ENCODE data around the gene PALM. TPM values are rescaled to one million over a fixed set of nuclear protein-coding genes. Genes with fewer than 3 reads are reported as not detected.
A peak's percentile ranks its signal among the peaks of the same experiment; 100 is the strongest.

The PALM gene
- total RNA-seq, 1 donor, result 5.7 TPM

DNA sequence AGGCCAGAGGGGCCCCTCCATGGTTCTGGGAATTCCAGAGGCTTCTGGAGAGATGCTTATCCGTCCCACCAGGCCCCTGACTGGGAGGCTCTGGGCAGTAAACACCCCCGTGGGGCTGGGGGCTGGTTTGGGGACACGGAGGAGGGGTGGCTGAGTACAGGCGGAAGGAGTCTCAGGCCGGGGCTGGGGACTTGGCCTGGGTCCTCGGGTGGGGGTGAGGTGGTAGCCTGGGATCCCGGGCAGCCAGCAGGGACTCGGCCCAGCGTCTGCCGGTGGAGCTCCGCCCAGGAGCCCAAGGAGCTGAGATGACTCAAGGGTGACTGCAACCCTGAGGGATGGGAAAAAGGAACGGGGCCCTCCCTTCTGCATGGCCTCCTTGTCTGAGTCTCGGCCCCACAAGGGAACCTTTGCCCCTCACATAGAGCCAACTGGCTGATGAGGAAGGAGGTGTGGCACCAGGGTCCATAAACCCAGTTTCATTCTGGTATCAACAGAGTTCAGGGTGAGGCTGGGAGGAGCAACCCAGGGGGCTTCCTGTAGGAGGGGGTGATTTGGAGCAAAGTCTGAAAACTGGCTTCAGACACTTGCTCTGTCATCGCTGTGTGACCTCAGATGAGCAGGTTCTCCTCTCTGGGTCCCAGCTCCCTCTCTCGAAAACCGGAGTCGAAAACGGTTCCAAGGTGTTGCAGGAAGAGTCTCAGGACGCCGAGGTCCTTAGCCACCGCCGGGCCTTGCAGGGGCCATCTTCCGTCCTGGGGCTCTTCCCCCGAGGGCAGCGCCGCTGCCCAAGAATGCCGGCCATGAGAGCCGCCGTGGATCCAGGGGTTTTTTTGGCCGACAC lies 43.0 kb downstream of the PALM start:
- TF ChIP-seq, protein P1, sequence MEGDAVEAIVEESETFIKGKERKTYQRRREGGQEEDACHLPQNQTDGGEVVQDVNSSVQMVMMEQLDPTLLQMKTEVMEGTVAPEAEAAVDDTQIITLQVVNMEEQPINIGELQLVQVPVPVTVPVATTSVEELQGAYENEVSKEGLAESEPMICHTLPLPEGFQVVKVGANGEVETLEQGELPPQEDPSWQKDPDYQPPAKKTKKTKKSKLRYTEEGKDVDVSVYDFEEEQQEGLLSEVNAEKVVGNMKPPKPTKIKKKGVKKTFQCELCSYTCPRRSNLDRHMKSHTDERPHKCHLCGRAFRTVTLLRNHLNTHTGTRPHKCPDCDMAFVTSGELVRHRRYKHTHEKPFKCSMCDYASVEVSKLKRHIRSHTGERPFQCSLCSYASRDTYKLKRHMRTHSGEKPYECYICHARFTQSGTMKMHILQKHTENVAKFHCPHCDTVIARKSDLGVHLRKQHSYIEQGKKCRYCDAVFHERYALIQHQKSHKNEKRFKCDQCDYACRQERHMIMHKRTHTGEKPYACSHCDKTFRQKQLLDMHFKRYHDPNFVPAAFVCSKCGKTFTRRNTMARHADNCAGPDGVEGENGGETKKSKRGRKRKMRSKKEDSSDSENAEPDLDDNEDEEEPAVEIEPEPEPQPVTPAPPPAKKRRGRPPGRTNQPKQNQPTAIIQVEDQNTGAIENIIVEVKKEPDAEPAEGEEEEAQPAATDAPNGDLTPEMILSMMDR (IDR thresholded peaks at IDR 0.05; ENCODE audit: insufficient read depth, low read length), result no peak
- no peak overlapping the region for H3K4me3 ChIP-seq (ENCODE audit: low read depth, low read length)
- DNase-seq (ENCODE audit: low read depth), result peak; percentile 81

DNA sequence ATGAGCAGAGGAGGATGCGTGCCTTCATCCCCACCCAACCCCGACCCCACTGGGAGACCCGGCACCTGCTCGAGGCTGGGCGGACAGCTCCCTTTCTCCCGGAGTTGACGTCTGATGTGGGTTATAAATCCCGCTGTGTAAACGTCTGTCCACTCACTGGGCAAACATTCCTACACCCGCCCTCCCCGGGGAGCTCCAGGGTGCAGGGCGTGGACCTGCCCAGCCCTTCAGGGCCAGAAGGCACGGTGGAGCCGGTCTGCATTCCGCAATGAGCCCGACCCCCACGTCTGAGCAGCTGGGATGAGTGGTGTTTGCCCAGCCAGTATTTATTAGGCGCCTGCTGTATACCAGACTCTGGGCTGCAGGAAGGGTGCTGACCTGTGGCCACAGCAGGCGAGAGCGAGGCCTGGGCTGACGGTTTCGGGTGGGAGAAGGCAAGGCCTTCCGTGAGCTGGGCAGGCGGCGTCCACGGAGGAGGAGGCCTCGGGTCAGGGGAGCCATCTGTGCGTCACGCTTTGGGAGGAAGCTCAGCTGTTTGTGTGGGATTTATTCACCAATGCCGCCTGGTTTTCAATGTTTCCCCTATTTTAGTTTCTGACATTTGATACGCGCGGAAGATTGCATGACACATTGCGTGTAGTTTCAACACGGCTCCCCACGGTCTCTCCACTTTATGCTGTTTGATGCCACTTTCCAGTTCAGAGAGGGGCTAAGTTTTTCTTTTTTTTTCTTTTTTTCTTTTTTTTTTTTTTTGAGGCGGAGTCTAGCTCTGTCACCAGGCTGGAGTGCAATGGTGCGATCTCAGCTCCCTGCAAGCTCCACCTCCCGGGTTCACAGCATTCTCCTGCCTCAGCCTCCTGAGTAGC lies 44.1 kb downstream of the PALM start:
- no peak overlapping the region for H3K4me3 ChIP-seq (ENCODE audit: low read depth, low read length)
- TF ChIP-seq, protein P1 (IDR thresholded peaks at IDR 0.05; ENCODE audit: insufficient read depth, low read length), result no peak
- peak; percentile 83 for DNase-seq (ENCODE audit: low read depth)

DNA sequence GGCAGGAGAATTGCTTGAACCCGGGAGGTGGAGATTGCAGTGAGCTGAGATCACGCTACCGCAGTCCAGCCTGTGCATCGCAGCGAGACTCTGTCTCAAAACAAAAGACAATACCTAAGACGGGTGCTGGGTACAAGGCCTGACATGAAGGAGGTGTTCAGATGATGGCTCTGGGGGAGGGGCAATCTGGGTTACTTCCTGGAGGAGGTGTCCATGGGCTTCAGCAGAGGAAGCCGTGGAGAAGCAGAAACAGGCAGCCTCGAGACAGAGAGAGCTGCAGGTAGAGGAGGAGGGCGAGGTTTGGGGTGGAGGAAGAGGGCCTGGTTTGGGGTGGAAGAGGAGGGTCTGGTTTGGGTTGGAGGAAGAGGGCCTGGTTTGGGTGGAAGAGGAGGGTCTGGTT lies 45.8 kb downstream of the PALM start:
- TF ChIP-seq, protein P1 (IDR thresholded peaks at IDR 0.05; ENCODE audit: insufficient read depth, low read length), result no peak
- H3K4me3 ChIP-seq (ENCODE audit: low read depth, low read length), result no peak overlapping the region
- DNase-seq (ENCODE audit: low read depth), result no peak

DNA sequence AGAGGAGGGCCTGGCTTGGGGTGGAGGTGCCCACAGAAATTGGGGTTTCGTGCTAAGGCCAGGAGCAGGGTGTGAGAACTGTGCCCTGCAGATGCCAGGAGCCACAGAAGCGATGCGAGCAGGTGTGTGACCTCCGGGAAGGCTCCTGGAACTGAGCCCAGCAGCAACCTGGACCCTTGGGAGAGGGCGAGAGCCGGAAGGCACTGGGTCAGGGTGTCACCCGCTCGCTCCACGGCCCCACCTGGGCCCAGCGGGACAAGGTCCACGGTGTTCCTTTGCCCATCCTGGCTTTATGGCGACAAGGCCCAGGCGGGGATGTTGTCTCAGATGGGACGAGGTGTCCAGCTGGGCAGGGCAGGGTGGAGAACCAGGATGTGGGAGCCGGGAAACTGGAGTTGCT lies 46.3 kb downstream of the PALM start:
- no peak overlapping the region for H3K4me3 ChIP-seq (ENCODE audit: low read depth, low read length)
- no peak for DNase-seq (ENCODE audit: low read depth)
- TF ChIP-seq, protein P1 (IDR thresholded peaks at IDR 0.05; ENCODE audit: insufficient read depth, low read length), result no peak

DNA sequence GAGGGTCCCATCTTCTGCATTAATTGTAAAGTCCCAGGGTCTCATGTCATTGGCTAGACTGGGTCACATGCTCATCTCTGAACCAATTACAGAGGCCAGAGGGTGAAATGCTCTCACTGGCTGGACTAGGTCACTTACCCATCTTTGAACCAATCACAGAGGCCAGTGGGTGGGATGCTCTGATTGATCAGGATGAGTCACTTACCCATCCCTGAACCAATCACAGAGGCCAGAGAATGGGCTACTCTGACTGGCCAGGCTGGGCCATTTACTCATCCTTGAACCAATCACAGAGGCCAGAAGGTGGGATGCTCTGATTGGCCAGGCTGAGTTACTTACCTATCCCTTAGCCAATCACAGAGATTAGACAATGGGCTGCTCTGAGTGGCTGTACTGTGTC lies 47.5 kb downstream of the PALM start:
- TF ChIP-seq, protein P1 (IDR thresholded peaks at IDR 0.05; ENCODE audit: insufficient read depth, low read length), result no peak
- no peak for DNase-seq (ENCODE audit: low read depth)
- H3K4me3 ChIP-seq (ENCODE audit: low read depth, low read length), result no peak overlapping the region

DNA sequence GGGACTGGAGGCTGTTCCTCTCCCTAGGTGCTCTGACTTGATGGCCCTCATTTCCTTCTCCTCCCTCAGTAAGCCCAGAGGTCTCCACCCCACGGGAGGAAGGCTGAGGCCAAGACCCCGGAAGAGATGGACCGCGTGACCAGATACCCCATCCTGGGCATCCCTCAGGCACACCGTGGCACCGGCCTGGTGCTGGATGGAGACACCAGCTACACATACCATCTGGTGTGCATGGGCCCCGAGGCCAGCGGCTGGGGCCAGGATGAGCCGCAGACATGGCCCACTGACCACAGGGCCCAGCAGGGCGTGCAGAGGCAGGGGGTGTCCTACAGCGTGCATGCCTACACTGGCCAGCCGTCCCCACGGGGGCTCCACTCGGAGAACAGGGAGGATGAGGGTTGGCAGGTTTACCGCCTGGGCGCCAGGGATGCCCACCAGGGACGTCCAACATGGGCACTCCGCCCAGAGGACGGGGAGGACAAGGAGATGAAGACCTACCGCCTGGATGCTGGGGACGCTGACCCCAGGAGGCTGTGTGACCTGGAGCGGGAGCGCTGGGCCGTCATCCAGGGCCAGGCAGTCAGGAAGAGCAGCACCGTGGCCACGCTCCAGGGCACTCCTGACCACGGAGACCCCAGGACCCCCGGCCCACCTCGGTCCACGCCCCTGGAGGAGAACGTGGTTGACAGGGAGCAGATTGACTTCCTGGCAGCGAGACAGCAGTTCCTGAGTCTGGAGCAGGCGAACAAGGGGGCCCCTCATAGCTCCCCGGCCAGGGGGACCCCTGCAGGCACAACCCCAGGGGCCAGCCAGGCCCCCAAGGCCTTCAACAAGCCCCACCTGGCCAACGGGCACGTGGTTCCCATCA lies 48.3 kb downstream of the PALM start:
- TF ChIP-seq, protein P1 (IDR thresholded peaks at IDR 0.05; ENCODE audit: insufficient read depth, low read length), result no peak
- H3K4me3 ChIP-seq (ENCODE audit: low read depth, low read length), result no peak overlapping the region
- DNase-seq (ENCODE audit: low read depth), result no peak

Measured in fibroblast of the aortic adventitia (primary cell).